ENCODE data around the gene CCDC192.

DNA sequence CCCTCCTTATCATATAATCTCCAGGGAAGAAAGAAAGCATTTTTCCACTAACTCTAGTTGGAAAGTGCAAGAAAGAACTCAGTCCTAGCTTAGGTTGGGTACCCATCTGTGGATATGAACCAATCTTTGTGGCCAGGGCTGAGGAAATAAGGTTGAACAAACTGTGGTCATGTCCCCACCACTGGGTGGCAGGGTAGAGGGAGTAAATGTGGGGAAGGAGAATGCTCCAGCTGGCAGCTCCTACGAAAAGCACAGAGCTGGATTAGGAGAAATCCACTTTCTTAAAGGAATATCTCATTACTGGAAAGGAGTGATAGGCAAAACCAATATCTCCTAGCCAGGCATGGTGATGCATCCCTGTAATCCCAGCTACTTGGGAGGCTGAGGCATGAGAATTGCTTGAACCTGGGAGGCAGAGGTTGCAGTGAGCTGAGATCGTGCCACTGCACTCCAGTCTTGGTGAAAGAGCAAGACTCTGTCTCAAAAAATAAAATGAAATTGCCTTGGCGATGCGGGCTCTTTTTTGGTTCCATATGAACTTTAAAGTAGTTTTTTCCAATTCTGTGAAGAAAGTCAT lies 175.1 kb downstream of the CCDC192 start:
- TF ChIP-seq, protein P1, sequence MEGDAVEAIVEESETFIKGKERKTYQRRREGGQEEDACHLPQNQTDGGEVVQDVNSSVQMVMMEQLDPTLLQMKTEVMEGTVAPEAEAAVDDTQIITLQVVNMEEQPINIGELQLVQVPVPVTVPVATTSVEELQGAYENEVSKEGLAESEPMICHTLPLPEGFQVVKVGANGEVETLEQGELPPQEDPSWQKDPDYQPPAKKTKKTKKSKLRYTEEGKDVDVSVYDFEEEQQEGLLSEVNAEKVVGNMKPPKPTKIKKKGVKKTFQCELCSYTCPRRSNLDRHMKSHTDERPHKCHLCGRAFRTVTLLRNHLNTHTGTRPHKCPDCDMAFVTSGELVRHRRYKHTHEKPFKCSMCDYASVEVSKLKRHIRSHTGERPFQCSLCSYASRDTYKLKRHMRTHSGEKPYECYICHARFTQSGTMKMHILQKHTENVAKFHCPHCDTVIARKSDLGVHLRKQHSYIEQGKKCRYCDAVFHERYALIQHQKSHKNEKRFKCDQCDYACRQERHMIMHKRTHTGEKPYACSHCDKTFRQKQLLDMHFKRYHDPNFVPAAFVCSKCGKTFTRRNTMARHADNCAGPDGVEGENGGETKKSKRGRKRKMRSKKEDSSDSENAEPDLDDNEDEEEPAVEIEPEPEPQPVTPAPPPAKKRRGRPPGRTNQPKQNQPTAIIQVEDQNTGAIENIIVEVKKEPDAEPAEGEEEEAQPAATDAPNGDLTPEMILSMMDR (conservative IDR thresholded peaks at IDR 0.05; ENCODE audit: low read depth, low read length) = peak; percentile 54
- no peak for TF ChIP-seq EZH2 (IDR thresholded peaks at IDR 0.05; ENCODE audit: borderline replicate concordance, low read depth, low read length, poor library complexity, severe bottlenecking)
